ENCODE measurements around the gene PIK3R2. TPM values are rescaled to one million over a fixed set of nuclear protein-coding genes. Genes with fewer than 3 reads are reported as not detected.

PIK3R2 gene
- total and polyA plus RNA-seq, 2 of the 4 experiments (the other 2 are of a cell fraction) = 12.2 to 25.1 TPM

DNA sequence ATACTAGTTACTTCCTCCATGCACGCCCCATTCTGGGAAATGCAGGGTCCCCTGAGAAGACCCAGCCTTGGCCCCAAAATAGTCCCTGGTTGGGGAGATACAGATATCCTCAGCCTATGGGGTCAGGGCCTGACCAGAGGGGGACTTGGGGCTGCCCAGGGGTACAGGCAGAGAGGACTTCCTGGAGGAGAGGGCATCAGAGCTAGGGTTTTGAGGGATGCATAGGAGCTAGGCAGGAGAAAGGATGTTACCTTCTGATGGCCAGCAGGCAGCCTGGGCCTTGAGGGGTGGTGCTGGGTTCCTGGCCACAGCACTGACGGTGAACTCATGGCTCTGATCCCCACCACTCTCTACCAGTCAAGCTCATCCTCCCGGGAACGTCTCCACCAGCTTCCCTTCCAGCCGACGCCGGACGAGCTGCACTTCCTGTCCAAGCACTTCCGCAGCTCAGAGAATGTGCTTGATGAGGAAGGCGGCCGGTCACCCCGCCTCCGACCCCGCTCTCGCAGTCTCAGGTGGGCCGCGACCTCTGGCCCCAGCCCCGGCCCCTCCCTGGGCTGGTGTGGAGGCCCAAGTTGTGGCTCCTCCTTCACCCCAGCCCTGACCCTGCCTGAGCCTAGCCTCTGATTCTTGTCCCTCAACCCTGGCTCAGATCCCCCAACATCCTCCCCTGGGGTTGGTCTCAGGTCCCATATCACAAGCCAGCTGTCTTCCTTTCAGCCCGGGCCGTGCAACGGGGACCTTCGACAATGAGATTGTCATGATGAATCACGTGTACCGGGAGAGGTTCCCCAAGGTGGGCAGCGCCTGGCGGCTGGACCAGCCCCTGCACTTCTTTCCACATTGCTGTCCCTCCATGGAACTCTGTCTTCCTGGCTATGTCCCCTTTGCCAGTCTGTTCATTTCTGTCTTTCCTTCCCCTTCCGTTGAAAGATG is 29.8 kb upstream of the PIK3R2 start:
- ChIA-PET POLR2A (ENCODE audit: unreplicated experiment) (no interaction called here), CTCF (interaction anchor here (0.9 kb wide), 1 partner anchor 120 kb away, joined by 3 read pairs; no protein-coding TSS in a partner anchor)
- Histone ChIP-seq H3K27ac (ENCODE audit: insufficient read depth, low read length) (no peak overlapping the region), H2BK5ac (ENCODE audit: low read depth, low read length, poor library complexity, severe bottlenecking) (no peak overlapping the region), H3K27me3 (ENCODE audit: control insufficient read depth, insufficient read depth, low read length) (no peaks in the 10 kb centered on the region), H3K9me1 (ENCODE audit: insufficient read depth, low read length) (peaks cover 6% of the 10 kb centered on the region; the same call in 1 of the 2 replicates), H3K14ac (replicated peaks; ENCODE audit: low read depth, low read length) (no peak overlapping the region), H3K18ac (ENCODE audit: low read depth, low read length) (no peak overlapping the region), H3K9me3 (ENCODE audit: control insufficient read depth, insufficient read depth, low read length) (no peaks in the 10 kb centered on the region), H4K5ac (ENCODE audit: low read depth, low read length) (no peak overlapping the region), H4K20me1 (ENCODE audit: insufficient read depth, low read length) (peaks cover 2% of the 10 kb centered on the region; the same call in 1 of the 2 replicates), H3K9ac (ENCODE audit: low read depth, low read length) (no peak overlapping the region), H2AK9ac (replicated peaks; ENCODE audit: low read depth, low read length, poor library complexity) (no peak overlapping the region), H3K36me3 (ENCODE audit: control insufficient read depth, insufficient read depth, low read length) (peaks cover 40% of the 10 kb centered on the region), H4K91ac (ENCODE audit: insufficient read depth, low read depth, low read length) (no peak overlapping the region), H2BK15ac (ENCODE audit: low read depth, low read length) (no peak overlapping the region), H3K56ac (ENCODE audit: extremely low read depth, insufficient read depth, low read length) (no peak overlapping the region), H2BK20ac (ENCODE audit: low read depth, low read length) (no peak overlapping the region), H3K4me3 (ENCODE audit: insufficient read depth, low read depth, low read length) (no peak overlapping the region), H3K23ac (ENCODE audit: low read depth, low read length) (no peak overlapping the region), H3K4me2 (ENCODE audit: low read depth, low read length) (no peak overlapping the region), H2AFZ (replicated peaks; ENCODE audit: low read length, poor library complexity) (no peak overlapping the region), H3K4ac (ENCODE audit: low read depth, low read length) (no peak overlapping the region), H2BK120ac (ENCODE audit: low read depth, low read length) (no peak overlapping the region), H4K8ac (ENCODE audit: low read depth in 2 of 2, low read length in 2 of 2) (no peak overlapping the region), H3K79me1 (ENCODE audit: low read depth in 1 of 2, low read length in 2 of 2) (peaks cover 6 to 14% of the 10 kb centered on the region in 2 experiments; a peak in 2 of 4 replicates), H2AK5ac (ENCODE audit: low read depth, low read length) (no peak overlapping the region), H3K4me1 (ENCODE audit: control insufficient read depth, insufficient read depth, low read length) (peaks cover 10% of the 10 kb centered on the region)
- no peak for DNase-seq
- BruUV-seq (replicated peaks) = no TSS peak
- no peak for ATAC-seq (ENCODE audit: low read depth)
- TF ChIP-seq POLR2A (IDR thresholded peaks at IDR 0.05; ENCODE audit: low read depth, low read length) = no peak
- TF ChIP-seq RAD21 (IDR thresholded peaks at IDR 0.05; ENCODE audit: low read length) = no peak
- TF ChIP-seq FOS (IDR thresholded peaks at IDR 0.05; ENCODE audit: low read depth, low read length) = no peak
- no peak for TF ChIP-seq RFX5 (IDR thresholded peaks at IDR 0.05; ENCODE audit: low read depth, low read length)
- no peak for TF ChIP-seq MAZ (IDR thresholded peaks at IDR 0.05; ENCODE audit: borderline replicate concordance, low read depth, low read length)
- no peak for TF ChIP-seq CEBPB (IDR thresholded peaks at IDR 0.05; ENCODE audit: low read depth, low read length)
- no peak for TF ChIP-seq CTCF (conservative IDR thresholded peaks at IDR 0.05; ENCODE audit: low read depth, low read length)
- TF ChIP-seq, protein P1, sequence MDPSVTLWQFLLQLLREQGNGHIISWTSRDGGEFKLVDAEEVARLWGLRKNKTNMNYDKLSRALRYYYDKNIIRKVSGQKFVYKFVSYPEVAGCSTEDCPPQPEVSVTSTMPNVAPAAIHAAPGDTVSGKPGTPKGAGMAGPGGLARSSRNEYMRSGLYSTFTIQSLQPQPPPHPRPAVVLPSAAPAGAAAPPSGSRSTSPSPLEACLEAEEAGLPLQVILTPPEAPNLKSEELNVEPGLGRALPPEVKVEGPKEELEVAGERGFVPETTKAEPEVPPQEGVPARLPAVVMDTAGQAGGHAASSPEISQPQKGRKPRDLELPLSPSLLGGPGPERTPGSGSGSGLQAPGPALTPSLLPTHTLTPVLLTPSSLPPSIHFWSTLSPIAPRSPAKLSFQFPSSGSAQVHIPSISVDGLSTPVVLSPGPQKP (IDR thresholded peaks at IDR 0.05; ENCODE audit: borderline replicate concordance, low read depth, low read length) = no peak
- TF ChIP-seq CHD1 (IDR thresholded peaks at IDR 0.05; ENCODE audit: low read depth, low read length) = no peak
- no peak for TF ChIP-seq NFE2L2 (IDR thresholded peaks at IDR 0.05; ENCODE audit: low read depth, low read length)
- TF ChIP-seq, protein P2, sequence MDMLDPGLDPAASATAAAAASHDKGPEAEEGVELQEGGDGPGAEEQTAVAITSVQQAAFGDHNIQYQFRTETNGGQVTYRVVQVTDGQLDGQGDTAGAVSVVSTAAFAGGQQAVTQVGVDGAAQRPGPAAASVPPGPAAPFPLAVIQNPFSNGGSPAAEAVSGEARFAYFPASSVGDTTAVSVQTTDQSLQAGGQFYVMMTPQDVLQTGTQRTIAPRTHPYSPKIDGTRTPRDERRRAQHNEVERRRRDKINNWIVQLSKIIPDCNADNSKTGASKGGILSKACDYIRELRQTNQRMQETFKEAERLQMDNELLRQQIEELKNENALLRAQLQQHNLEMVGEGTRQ (IDR thresholded peaks at IDR 0.05; ENCODE audit: low read depth, low read length) = no peak
- no peak for TF ChIP-seq MXI1 (IDR thresholded peaks at IDR 0.05; ENCODE audit: borderline replicate concordance, low read depth, low read length)
- TF ChIP-seq RCOR1 (IDR thresholded peaks at IDR 0.05; ENCODE audit: insufficient replicate concordance, low read length) = no peak
- in situ Hi-C loops (cut with MboI; ENCODE audit: low sequenced_read_pairs) (no loop called here), intact Hi-C loops (cut with micrococcal nuclease) (no loop called here), dilution Hi-C loops (cut with HindIII; ENCODE audit: low sequenced_read_pairs, unreplicated experiment) (no loop called here)
- WGBS, 2 experiments (ENCODE audit: extremely low coverage in 2 of 2, insufficient read length in 1 of 2) = 87% methylated on average over 22 of the region's 27 CpGs; no CpG with 5 or more reads in 1 of the 2 experiments
